Renal pelvis (tissue), 12 donors: ENCODE data around the gene ENTPD5. TPM values are rescaled to one million over a fixed set of nuclear protein-coding genes. Genes with fewer than 3 reads are reported as not detected.
A peak's percentile ranks its signal among the peaks of the same experiment; 100 is the strongest.

Source experiments
- DNase-seq: peaks from one replicate; pipeline ENCODE4 v3.0.0-alpha.2; 2013
- long read RNA-seq, 16 experiments: transcript quantifications; one replicate each; lab custom pipeline, GENCODE V29; 2026
- polyA plus RNA-seq, 3 donors: library from polyadenylated mRNA; unstranded; fragments of 120-200 nt; gene quantifications; one replicate each; pipeline ENCODE4 v1.2.1, GENCODE V29; 2013; ENCODE audit not compliant: insufficient read length in 3 of 3

The ENTPD5 gene
- 10 to 100 TPM; 50.3 to 72.1 (median 69.6) TPM for polyA plus RNA-seq
- long read RNA-seq, donor 1, full-length matches to known transcripts = 1 of 1 reads
- long read RNA-seq, donor 1, partial matches to known transcripts = 0 of 1 reads
- long read RNA-seq, donor 1, other reads (novel, unspliced or antisense) = 0 of 1 reads
- long read RNA-seq, donor 2, partial matches to known transcripts = 10 of 10 reads
- long read RNA-seq, donor 2, other reads (novel, unspliced or antisense) = 0 of 10 reads
- long read RNA-seq, donor 3, full-length matches to known transcripts = 1 of 1 reads
- long read RNA-seq, donor 3, partial matches to known transcripts = 0 of 1 reads
- long read RNA-seq, donor 3, other reads (novel, unspliced or antisense) = 0 of 1 reads
- long read RNA-seq, donor 4, full-length matches to known transcripts = 2 of 7 reads
- long read RNA-seq, donor 4, partial matches to known transcripts = 5 of 7 reads
- long read RNA-seq, donor 4, other reads (novel, unspliced or antisense) = 0 of 7 reads
- long read RNA-seq, donor 5, full-length matches to known transcripts = 1 of 1 reads
- long read RNA-seq, donor 5, partial matches to known transcripts = 0 of 1 reads
- long read RNA-seq, donor 5, other reads (novel, unspliced or antisense) = 0 of 1 reads
- long read RNA-seq, donor 6, partial matches to known transcripts = 33 of 46 reads
- long read RNA-seq, donor 6, other reads (novel, unspliced or antisense) = 13 of 46 reads
- long read RNA-seq, donor 7, full-length matches to known transcripts = 2 of 9 reads
- long read RNA-seq, donor 7, partial matches to known transcripts = 7 of 9 reads
- long read RNA-seq, donor 7, other reads (novel, unspliced or antisense) = 0 of 9 reads
- long read RNA-seq, donor 8 = 0 reads
- long read RNA-seq, donor 9, full-length matches to known transcripts = 2 of 11 reads
- long read RNA-seq, donor 9, partial matches to known transcripts = 9 of 11 reads
- long read RNA-seq, donor 9, other reads (novel, unspliced or antisense) = 0 of 11 reads
- long read RNA-seq, donor 10, full-length matches to known transcripts = 2 of 41 reads
- long read RNA-seq, donor 10, partial matches to known transcripts = 39 of 41 reads
- long read RNA-seq, donor 10, other reads (novel, unspliced or antisense) = 0 of 41 reads
- long read RNA-seq, donor 11, full-length matches to known transcripts = 1 of 6 reads
- long read RNA-seq, donor 11, partial matches to known transcripts = 5 of 6 reads
- long read RNA-seq, donor 11, other reads (novel, unspliced or antisense) = 0 of 6 reads
- long read RNA-seq, donor 12, full-length matches to known transcripts = 3 of 19 reads
- long read RNA-seq, donor 12, partial matches to known transcripts = 16 of 19 reads
- long read RNA-seq, donor 12, other reads (novel, unspliced or antisense) = 0 of 19 reads
- long read RNA-seq, donor 13 = 0 reads
- long read RNA-seq, donor 14 = 0 reads
- long read RNA-seq, donor 15 = 0 reads
- long read RNA-seq, donor 16, partial matches to known transcripts = 5 of 5 reads
- long read RNA-seq, donor 16, other reads (novel, unspliced or antisense) = 0 of 5 reads

GRCh38 chr14:74018586-74019407 lies at the start of gene ENTPD5, which contains the start of gene BBOF1:
TSS of gene ENTPD5 (minus strand) at chr14:74019288. CDS start at chr14:73988102, 31,186 bp downstream.
TSS of gene BBOF1 (plus strand) at chr14:74019349. CDS start at chr14:74019479, 130 bp downstream.
- peak; percentile 82 for DNase-seq

- no peak for DNase-seq
These were observed 46.9 kb upstream of the ENTPD5 start for GRCh38 chr14:74065746-74066575.

- no peak for DNase-seq
These were observed 45.8 kb upstream of the ENTPD5 start for GRCh38 chr14:74064883-74065282.

- DNase-seq = no peak
These were observed 45.3 kb upstream of the ENTPD5 start for GRCh38 chr14:74064426-74064825.

- no peak for DNase-seq
These were observed 43.7 kb upstream of the ENTPD5 start for GRCh38 chr14:74062809-74063150.

GRCh38 chr14:74049876-74050495 lies 30.9 kb upstream of the ENTPD5 start:
- no peak for DNase-seq

- DNase-seq = no peak
These were observed 29.2 kb upstream of the ENTPD5 start for GRCh38 chr14:74048281-74048680.

- no peak for DNase-seq
These were observed 26.4 kb upstream of the ENTPD5 start for GRCh38 chr14:74045522-74045921.

GRCh38 chr14:74042296-74042695 lies 23.2 kb upstream of the ENTPD5 start:
- no peak for DNase-seq

GRCh38 chr14:74038020-74038859 lies 19.2 kb upstream of the ENTPD5 start:
- peak; percentile 57 for DNase-seq

- DNase-seq = no peak
These were observed 16.5 kb upstream of the ENTPD5 start for GRCh38 chr14:74035556-74035955.

- DNase-seq = no peak
These were observed 15.5 kb upstream of the ENTPD5 start for GRCh38 chr14:74034572-74034971.

- DNase-seq = no peak
These were observed 10.0 kb upstream of the ENTPD5 start for GRCh38 chr14:74029136-74029535.

GRCh38 chr14:74022346-74022745 lies 3.3 kb upstream of the ENTPD5 start:
- DNase-seq = no peak

GRCh38 chr14:74019408-74020137 lies 485 bp upstream of the ENTPD5 start:
- DNase-seq = no peak

- DNase-seq = peak; percentile 36
These were observed 908 bp downstream of the ENTPD5 start for GRCh38 chr14:74018174-74018585.

- DNase-seq = no peak
These were observed 3.1 kb downstream of the ENTPD5 start for GRCh38 chr14:74015963-74016362.
